Stimulated activated effector memory CD8-positive, alpha-beta T cell treated with anti-CD3 and anti-CD28 coated beads, Interleukin-12 subunit alpha, Interleukin-12 subunit beta, amount 100 ng/mL, for 72 hours (primary cell): Measurements from ENCODE around the gene RIT2.

Source experiments
- ATAC-seq: fragments of 150-1000 bp; cut with Tn5 transposase; 2 replicates; pipeline ENCODE4 v1.10.0; 2021
- DNase-seq, 2 donors: peaks; one replicate each; pipeline ENCODE4 v3.0.0; 2021 to 2022; ENCODE audit warnings: low spot score in 2 of 2
- H3K27ac Mint-ChIP-seq: one replicate; pipeline ENCODE4 v1.8.0; 2022; ENCODE audit warnings: mild to moderate bottlenecking, mixed read lengths
- H3K36me3 Mint-ChIP-seq: one replicate; pipeline ENCODE4 v1.8.0; 2022; ENCODE audit warnings: mild to moderate bottlenecking, mixed read lengths
- H3K4me1 Mint-ChIP-seq: one replicate; pipeline ENCODE4 v1.8.0; 2022; ENCODE audit warnings: mixed read lengths
- H3K4me3 Mint-ChIP-seq: one replicate; pipeline ENCODE4 v1.8.0; 2022; ENCODE audit warnings: mild to moderate bottlenecking, mixed read lengths
- H3K9me3 Mint-ChIP-seq: one replicate; pipeline ENCODE4 v1.8.0; 2022; ENCODE audit warnings: mixed read lengths

The RIT2 gene

GRCh38 chr18:43116699-43117294 is 1.3 kb upstream of the RIT2 start:
- H3K9me3 Mint-ChIP-seq: no peaks in the 10 kb centered on the region
- no peak overlapping the region for H3K4me3 Mint-ChIP-seq
- no peaks in the 10 kb centered on the region for H3K4me1 Mint-ChIP-seq
- DNase-seq (no peak), ATAC-seq (no peak)
- H3K36me3 Mint-ChIP-seq: no peaks in the 10 kb centered on the region
- no peak overlapping the region for H3K27ac Mint-ChIP-seq

- Mint-ChIP-seq H3K9me3 (peaks cover 6% of the 10 kb centered on the region), H3K36me3 (no peaks in the 10 kb centered on the region), H3K4me3 (no peak overlapping the region), H3K4me1 (no peaks in the 10 kb centered on the region), H3K27ac (no peak overlapping the region)
- ATAC-seq: no peak
- no peak for DNase-seq
Measured at GRCh38 chr18:43113220-43113895, 2.1 kb downstream of the RIT2 start.

GRCh38 chr18:43108882-43109281 is 6.6 kb downstream of the RIT2 start:
- Mint-ChIP-seq H3K36me3 (no peaks in the 10 kb centered on the region), H3K9me3 (peaks cover 8% of the 10 kb centered on the region), H3K4me1 (no peaks in the 10 kb centered on the region), H3K27ac (no peak overlapping the region), H3K4me3 (no peak overlapping the region)
- ATAC-seq (no peak), DNase-seq (no peak)

- Mint-ChIP-seq H3K9me3 (peaks cover 11% of the 10 kb centered on the region), H3K36me3 (no peaks in the 10 kb centered on the region), H3K4me1 (no peaks in the 10 kb centered on the region), H3K27ac (no peak overlapping the region), H3K4me3 (no peak overlapping the region)
- no peak for ATAC-seq
- DNase-seq: no peak
Measured at GRCh38 chr18:43108469-43108868, 7.0 kb downstream of the RIT2 start.

- Mint-ChIP-seq H3K27ac (no peak overlapping the region), H3K36me3 (no peaks in the 10 kb centered on the region), H3K4me3 (no peak overlapping the region), H3K4me1 (no peaks in the 10 kb centered on the region), H3K9me3 (peaks cover 22% of the 10 kb centered on the region)
- no peak for ATAC-seq
- DNase-seq: no peak
Measured at GRCh38 chr18:43093646-43094045, 21.8 kb downstream of the RIT2 start.

- Mint-ChIP-seq H3K4me1 (no peaks in the 10 kb centered on the region), H3K4me3 (no peak overlapping the region), H3K27ac (no peak overlapping the region), H3K9me3 (peaks cover 18% of the 10 kb centered on the region), H3K36me3 (no peaks in the 10 kb centered on the region)
- DNase-seq: no peak
- ATAC-seq: no peak
Measured at GRCh38 chr18:43092539-43092938, 22.9 kb downstream of the RIT2 start.

- no peak overlapping the region for H3K27ac Mint-ChIP-seq
- H3K4me1 Mint-ChIP-seq: no peaks in the 10 kb centered on the region
- H3K9me3 Mint-ChIP-seq: peaks cover 20% of the 10 kb centered on the region
- DNase-seq (no peak), ATAC-seq (no peak)
- H3K4me3 Mint-ChIP-seq: no peak overlapping the region
- H3K36me3 Mint-ChIP-seq: no peaks in the 10 kb centered on the region
Measured at GRCh38 chr18:43081396-43081795, 34.1 kb downstream of the RIT2 start.

- Mint-ChIP-seq H3K4me1 (no peaks in the 10 kb centered on the region), H3K27ac (no peak overlapping the region), H3K9me3 (peaks cover 20% of the 10 kb centered on the region), H3K4me3 (no peak overlapping the region), H3K36me3 (no peaks in the 10 kb centered on the region)
- ATAC-seq (no peak), DNase-seq (no peak)
Measured at GRCh38 chr18:43080671-43081070, 34.8 kb downstream of the RIT2 start.

- no peaks in the 10 kb centered on the region for H3K36me3 Mint-ChIP-seq
- ATAC-seq (no peak), DNase-seq (no peak)
- peaks cover 14% of the 10 kb centered on the region for H3K9me3 Mint-ChIP-seq
- no peaks in the 10 kb centered on the region for H3K4me1 Mint-ChIP-seq
- H3K27ac Mint-ChIP-seq: no peak overlapping the region
- H3K4me3 Mint-ChIP-seq: no peak overlapping the region
Measured at GRCh38 chr18:43079422-43079821, 36.1 kb downstream of the RIT2 start.

GRCh38 chr18:43078478-43079092 is 36.9 kb downstream of the RIT2 start:
- no peak for DNase-seq
- H3K4me3 Mint-ChIP-seq: no peak overlapping the region
- no peak for ATAC-seq
- peaks cover 17% of the 10 kb centered on the region for H3K9me3 Mint-ChIP-seq
- H3K36me3 Mint-ChIP-seq: no peaks in the 10 kb centered on the region
- no peak overlapping the region for H3K27ac Mint-ChIP-seq
- no peaks in the 10 kb centered on the region for H3K4me1 Mint-ChIP-seq

GRCh38 chr18:43077510-43078308 is 37.8 kb downstream of the RIT2 start:
- no peaks in the 10 kb centered on the region for H3K36me3 Mint-ChIP-seq
- no peaks in the 10 kb centered on the region for H3K4me1 Mint-ChIP-seq
- DNase-seq (no peak), ATAC-seq (no peak)
- H3K4me3 Mint-ChIP-seq: no peak overlapping the region
- H3K9me3 Mint-ChIP-seq: peaks cover 22% of the 10 kb centered on the region
- H3K27ac Mint-ChIP-seq: no peak overlapping the region

GRCh38 chr18:43073771-43074170 is 41.7 kb downstream of the RIT2 start:
- no peaks in the 10 kb centered on the region for H3K36me3 Mint-ChIP-seq
- no peak overlapping the region for H3K4me3 Mint-ChIP-seq
- no peak for ATAC-seq

GRCh38 chr18:43068781-43069180 is 46.7 kb downstream of the RIT2 start:
- Mint-ChIP-seq H3K36me3 (no peaks in the 10 kb centered on the region), H3K27ac (no peak overlapping the region), H3K4me3 (no peak overlapping the region), H3K4me1 (no peaks in the 10 kb centered on the region), H3K9me3 (peaks cover 28% of the 10 kb centered on the region)
- DNase-seq (no peak), ATAC-seq (no peak)

More at GRCh38 chr18:43073771-43074170, 41.7 kb downstream of the RIT2 start:
- H3K4me1 Mint-ChIP-seq: no peaks in the 10 kb centered on the region
- peaks cover 24% of the 10 kb centered on the region for H3K9me3 Mint-ChIP-seq
- no peak for DNase-seq
- H3K27ac Mint-ChIP-seq: no peak overlapping the region

- peaks cover 21% of the 10 kb centered on the region for H3K9me3 Mint-ChIP-seq
- DNase-seq (no peak), ATAC-seq (no peak)
- no peak overlapping the region for H3K4me3 Mint-ChIP-seq
- H3K4me1 Mint-ChIP-seq: no peaks in the 10 kb centered on the region
- no peaks in the 10 kb centered on the region for H3K36me3 Mint-ChIP-seq
- H3K27ac Mint-ChIP-seq: no peak overlapping the region
Measured at GRCh38 chr18:43067570-43067969, 47.9 kb downstream of the RIT2 start.

- peaks cover 19% of the 10 kb centered on the region for H3K9me3 Mint-ChIP-seq
- no peak overlapping the region for H3K27ac Mint-ChIP-seq
- DNase-seq: no peak
- H3K4me3 Mint-ChIP-seq: no peak overlapping the region
- H3K36me3 Mint-ChIP-seq: no peaks in the 10 kb centered on the region
- ATAC-seq: no peak
- no peaks in the 10 kb centered on the region for H3K4me1 Mint-ChIP-seq
Measured at GRCh38 chr18:43061816-43062215, 53.7 kb downstream of the RIT2 start.
